ENCODE results near the gene SLC22A3.
A peak's percentile ranks its signal among the peaks of the same experiment; 100 is the strongest.
"Not testable (repeated sequence)": the region's sequence is repeated elsewhere in the genome, so short reads cannot be mapped to it uniquely, and the experiment has no call there.

The SLC22A3 gene

DNA sequence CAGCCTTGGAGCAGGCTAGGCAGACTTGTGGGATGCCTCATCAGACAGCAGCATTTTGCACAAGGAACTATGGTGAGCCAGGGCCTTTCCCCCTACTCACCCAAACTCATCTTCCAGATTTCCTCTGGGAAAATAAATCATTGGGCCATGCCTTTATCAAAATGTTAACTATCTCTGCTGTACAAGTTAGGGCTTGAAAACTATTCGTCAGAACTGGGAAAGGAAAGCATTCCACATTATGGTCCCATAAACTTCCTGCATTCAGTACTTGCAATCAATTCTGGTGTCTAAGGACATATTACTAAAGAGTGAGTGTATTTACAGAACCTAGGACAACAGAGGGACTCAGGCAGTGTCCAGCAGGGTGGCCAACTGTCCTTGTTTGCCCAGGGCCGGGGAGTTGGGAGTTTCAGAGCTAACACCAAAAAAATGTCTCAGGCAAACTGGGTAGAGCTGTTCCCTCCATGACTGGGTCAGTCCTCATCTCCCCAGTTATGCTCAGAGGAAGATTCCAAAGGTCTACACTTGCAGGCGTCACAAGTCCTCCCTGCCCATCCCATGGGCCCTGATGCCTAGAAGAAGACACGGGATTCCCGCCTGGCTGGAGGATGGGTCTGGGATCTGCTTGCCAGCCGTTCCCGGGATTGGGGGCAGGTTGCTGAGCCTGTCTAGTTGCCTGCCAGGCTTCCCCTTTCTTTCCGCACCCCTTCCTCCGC lies 72.2 kb downstream of the SLC22A3 start:
- no peak for DNase-seq

DNA sequence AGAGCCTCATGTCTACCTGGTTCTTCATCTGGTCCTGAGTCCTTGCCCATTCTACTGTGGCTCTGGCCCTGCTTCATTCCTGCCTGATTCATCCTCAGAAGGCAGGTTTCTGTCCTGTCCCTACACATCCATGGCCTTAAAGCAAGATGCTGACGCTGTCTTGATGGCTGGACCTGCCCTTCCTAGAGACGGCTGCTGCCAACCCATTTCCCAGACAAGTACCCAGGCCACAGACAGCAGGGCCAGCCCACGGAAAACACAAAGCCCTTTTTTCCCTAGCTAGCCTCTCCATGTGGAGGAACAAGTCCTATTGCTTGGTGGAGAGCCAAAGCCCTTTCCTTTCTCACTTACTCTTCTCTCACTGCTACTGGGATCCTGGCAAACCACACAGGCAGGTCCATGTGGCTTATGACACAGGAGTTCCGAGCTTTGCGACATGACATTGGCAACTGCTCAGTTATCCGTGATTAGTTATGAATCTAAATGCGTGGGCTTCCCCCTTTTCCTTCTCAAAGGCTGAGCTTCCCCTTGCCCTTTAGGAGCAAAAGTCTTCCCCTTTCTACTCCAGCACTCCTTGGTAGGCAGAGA lies 72.9 kb downstream of the SLC22A3 start:
- DNase-seq, result no peak

- DNase-seq, result no peak
These were observed 73.7 kb downstream of the SLC22A3 start for GRCh38 chr6:160421854-160422253.

DNA sequence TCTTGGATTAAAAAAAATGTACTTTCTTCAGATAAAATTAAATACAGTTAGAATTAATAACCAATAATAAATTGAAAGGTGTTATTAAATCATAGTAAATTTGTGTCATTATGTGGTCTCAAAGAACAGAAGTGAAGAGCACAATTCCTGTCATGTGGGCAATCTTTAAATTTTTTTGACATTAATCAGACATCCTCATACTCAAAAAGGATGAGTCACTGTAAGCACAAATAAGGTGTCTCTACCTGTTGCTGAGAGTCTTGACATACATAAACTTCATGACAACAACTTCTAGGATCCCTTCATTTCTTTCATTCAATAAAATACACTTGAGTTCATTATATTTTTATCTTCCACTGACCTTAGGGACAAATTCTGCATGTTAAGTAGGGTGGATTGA lies 76.1 kb downstream of the SLC22A3 start:
- no peak for DNase-seq

DNA sequence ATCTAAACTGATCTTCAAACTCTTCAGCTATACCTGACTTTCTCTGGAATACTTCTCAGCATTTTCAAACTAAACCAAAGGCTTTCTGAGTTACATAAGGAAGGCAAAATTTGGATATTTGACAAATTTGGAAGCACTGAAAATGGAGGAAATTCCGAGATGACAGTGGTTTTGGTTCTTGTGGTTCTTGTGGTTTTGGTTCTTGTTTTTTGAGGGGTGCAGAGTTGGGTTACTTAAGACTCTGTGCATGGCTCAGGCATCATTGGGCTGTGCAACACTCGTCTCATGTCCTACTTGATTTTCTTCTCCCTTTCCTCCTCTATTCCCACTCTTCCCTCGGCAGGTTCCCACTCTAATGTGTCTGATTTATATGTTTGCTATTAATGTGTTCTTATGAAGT lies 78.0 kb downstream of the SLC22A3 start:
- DNase-seq, result no peak

- DNase-seq, result peak; percentile 32
These were observed 79.3 kb downstream of the SLC22A3 start for GRCh38 chr6:160427312-160428068.

- peak; percentile 30 for DNase-seq
These were observed 79.9 kb downstream of the SLC22A3 start for GRCh38 chr6:160428069-160428430.

DNA sequence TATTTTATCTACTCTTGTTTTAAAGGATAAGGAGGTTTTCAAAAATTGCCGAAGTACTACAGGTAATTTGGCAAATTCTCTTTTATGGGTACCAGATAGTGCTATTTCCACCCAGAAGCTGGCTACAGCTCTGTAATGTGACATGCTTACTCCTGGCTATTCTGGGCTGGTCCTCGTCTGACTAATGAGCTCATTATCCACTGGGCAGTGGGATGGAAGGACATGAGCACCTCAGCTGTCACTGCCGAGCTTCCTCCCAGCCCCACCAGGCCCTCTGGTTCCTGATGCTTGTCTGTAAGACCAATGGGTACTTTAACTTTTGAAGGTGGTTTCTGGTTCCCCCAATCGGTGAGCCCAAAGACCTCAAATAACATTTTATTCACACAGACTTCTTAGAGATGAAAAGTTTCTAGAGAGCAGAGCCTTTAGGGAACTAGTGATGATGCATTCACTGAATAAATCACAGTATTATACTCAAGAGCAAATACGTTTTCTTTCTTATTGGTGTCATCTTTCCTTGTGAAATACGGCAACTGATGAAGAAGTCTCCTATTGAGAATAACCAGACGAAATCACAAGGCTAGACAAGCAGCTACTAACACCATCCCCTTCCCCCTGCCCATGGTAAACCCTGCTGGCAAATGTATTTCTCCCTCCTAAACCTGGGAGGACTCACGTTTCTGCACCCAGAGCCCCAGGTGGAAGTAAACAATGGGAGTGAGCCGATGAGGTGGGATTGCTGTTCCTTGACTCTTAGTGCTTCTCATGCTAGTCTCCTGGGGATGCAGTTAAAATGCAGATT lies 80.8 kb downstream of the SLC22A3 start:
- DNase-seq, result no peak

DNA sequence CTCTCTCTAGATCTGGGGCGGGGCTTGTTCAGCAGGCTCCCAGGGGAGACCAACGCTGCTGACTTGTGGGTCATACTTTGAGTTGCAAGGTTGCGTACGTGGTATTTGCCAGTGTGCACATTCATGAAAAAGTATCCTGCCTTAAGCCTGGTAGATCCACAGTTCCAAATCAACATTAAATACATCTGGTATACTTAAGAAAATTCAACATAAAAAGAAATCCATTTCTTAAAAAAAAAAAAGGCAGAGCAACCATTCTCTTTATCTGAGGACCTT lies 81.4 kb downstream of the SLC22A3 start:
- DNase-seq, result no peak

DNA sequence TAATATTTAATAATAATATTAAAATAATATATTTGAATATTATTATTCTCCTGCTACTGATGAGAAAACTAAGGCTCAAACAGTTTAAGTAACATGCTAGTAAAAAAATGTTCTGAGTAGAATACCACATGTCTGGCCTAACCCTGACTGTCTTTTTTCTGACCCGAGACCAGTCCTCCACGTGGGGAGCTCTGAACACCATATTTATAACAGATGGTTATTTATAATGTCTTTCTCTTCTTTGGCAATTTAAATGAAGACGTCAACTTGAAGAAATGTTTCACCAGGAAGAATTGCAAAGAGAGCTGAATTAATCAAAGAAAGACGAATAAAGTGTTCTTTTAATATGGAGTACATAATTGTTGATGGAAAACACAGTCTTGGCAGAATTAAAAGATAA lies 82.0 kb downstream of the SLC22A3 start:
- DNase-seq, result no peak

GRCh38 chr6:160430751-160431150 lies 82.6 kb downstream of the SLC22A3 start:
- no peak for DNase-seq

DNA sequence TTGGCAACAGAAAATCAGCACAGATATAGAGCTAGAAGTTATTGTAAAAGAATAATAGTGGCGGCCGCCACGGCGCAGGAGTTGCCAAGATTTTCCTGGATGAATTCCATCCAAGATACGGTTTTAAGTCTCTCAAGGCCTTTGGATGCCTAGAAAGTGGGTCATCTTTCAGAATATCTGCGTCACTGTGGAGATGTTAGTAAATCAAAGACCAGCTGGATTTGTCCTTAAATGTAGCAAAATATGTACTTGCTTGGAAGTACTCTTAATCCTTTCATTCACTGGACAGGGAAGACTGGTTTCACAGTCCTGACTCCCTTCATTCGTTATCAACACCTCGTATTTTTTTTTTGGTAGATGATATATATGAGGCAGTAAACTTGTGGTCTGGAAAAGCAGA lies 83.0 kb downstream of the SLC22A3 start:
- no peak for DNase-seq

- DNase-seq, result no peak
These were observed 83.7 kb downstream of the SLC22A3 start for GRCh38 chr6:160431791-160432404.

DNA sequence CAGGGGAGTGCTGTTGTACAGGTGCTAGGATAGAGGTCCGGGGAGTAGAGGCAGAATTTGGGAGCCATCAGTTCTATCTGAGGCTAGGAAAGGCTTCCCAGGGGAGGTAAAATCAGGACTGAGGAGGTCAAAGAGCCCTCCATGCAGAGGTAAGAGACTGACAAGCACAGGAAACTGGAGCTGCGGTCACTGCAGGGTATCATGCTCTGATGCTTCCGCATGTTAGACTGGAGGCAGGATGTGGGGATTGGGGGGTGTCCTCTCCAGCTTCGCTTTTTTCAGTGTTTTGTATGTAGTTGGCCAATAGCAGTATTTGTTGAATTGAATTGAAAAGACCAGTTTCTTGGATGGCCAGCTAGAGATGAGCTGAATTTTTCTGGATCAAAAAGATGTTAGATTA lies 87.8 kb downstream of the SLC22A3 start:
- no peak for DNase-seq

DNA sequence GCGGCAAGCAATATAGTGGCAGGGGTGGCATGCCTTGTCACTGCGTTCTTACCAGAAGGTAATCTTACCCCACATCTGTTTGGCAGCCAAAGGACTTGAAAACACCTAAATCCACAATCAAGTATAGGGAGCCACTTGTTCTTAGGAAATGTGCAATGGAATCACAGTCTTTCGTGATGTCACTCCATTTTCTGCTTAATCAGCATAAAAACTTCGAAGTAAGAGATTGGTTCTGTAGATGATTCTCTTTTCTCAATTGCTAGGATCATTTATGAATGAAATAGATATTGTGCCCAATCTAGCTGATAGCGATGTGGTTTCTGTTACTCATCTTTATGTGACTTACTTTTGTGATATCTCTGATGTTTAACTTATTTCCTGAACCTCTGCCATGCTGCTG lies 89.0 kb downstream of the SLC22A3 start:
- DNase-seq, result no peak

DNA sequence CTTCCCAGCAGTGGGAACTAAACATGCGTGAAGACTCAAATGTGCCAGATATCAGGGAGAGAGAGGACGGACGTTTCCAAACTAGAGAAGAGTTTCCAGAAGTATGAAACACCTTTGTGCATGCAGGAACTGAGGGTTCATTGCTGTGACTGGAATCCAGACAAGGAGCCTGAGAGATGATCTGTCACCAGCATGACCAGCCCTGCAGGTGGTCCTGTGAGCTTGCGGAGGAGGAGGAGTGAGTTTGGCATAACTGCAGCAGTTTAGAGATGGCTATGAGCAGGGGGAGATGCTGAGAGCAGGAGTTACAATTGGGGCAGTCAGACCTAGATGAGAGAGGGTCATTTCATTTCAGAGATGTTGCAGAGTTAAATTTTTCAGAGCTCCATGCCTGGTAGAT lies 89.6 kb downstream of the SLC22A3 start:
- no peak for DNase-seq

DNA sequence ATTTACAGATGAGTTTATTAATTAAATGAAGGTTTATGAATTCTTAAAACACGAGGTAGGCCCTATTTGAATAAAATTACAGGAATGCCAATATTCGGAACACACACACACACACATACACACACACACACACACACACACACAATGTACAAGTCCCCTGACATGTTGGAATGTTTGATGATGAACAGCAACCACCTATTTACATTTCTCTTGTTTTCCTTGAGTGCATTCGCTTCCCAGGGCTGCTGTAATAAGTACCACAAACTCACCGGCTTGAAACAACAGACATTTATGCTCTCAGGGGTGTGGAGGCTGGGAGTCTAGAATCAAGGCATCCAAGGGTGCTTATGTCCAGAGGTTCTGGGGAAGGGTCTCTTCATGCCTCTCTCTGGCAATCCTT lies 90.3 kb downstream of the SLC22A3 start:
- DNase-seq, result no peak

GRCh38 chr6:160439751-160440150 lies 91.6 kb downstream of the SLC22A3 start:
- no peak for DNase-seq

DNA sequence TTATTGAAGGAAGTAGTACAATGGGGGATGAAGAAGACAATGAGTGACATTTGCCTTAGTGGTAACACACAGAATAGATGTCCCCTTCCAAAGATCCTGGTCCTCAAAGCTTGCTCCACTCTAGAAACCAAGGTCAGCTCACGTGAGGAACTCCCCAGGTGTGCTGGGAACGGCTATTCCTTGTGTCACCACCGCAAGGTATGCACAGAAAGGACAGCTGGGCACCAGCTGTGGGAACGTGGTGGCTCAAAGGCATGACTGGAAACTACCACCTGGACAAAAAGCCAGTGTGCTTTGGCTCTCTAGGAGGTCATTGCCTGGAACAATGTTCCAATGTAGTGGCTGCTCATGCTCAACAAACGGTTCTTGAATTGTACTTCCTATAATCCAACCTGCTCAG lies 94.0 kb downstream of the SLC22A3 start:
- DNase-seq, result no peak

DNA sequence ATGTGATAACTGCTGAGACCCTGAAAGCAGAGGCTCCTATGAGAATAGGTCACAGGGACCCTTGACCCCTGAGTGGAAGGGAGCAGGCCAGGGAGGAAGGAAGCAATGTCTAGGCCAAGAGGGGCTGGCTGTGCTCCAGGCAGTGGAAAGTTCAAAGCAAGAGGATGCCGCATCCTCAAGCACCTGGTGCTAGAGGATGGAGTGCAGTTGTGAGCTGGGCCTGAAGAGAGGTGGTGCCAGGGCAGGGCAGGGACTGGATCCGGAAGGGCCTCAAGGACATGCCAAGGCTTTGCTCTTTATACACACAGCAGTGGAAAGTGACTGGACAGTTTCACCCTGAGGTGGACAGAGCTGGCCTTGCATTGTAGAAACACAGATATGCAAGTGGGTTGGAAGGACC lies 97.0 kb downstream of the SLC22A3 start:
- DNase-seq, result no peak

DNA sequence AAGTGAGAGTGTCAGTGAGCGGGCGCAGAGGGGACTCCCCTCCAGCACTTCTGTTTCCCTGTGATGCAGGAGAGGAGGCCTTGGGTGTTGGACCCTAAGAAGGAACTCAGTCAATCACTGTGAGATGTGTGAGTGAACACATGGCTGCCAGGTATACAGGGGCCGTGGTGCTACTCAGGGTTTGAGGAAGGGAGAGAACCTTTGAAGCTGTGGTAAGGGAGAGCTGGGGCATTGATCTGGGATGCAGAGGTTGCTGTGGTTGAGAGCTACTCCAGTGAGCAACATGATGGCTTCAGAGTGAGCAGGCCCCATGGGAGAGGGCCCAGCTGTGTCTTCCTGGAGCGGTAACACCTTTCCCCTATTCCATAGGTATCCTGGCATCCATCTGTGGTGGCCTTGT lies 99.2 kb downstream of the SLC22A3 start:
- DNase-seq, result no peak

DNA sequence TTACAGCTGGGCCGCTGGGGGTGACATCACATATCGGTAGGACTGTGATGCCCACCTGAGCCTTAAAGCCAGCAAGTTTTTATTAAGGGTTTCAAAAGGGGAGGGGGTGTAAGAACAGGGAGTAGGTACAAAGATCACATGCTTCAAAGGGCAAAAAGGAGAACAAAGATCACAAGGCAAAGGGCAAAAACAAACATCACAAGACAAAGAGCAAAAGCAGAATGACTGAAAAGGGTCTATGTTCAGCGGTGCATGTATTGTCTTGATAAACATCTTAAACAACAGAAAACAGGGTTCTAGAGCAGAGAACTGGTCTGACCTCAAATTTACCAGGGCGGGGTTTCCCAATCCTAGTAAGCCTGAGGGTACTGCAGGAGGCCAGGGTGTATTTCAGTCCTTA lies 101.6 kb downstream of the SLC22A3 start:
- not testable (repeated sequence) for DNase-seq

DNA sequence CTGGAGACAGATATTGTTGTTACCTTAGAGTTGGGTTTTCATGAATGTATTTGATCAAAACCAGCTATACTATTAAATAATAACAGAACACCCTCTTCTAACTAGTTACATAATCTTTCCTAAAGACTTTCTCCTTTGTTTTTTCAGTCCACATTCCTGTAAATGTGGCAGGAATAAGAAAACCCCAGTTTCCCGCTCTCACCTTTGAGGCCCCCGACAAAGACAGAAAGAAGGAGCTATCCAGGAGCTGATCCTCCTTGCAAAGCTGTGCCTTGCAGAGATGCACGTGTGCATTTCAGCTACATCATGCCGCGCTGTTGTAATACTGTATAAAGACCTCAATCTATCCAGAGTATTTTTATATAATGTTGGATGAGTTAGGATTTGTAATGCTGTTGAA lies 102.7 kb downstream of the SLC22A3 start:
- DNase-seq, result no peak

Data from NCI-H2029 treated with DMSO at 0.1 percent for 48 hours (cell line).